H1 (cell line): ENCODE results near the gene SEC14L3. TPM values are rescaled to one million over a fixed set of nuclear protein-coding genes. Genes with fewer than 3 reads are reported as not detected.
"Not testable (repeated sequence)": the region's sequence is repeated elsewhere in the genome, so short reads cannot be mapped to it uniquely, and the experiment has no call there.

Source experiments
- CTCF ChIA-PET: fragments of 300-600 bp; sonication (Branson Sonifier 250); formaldehyde crosslinking; loops from one replicate; lab custom pipeline; 2021; ENCODE audit not compliant: partially characterized antibody; lab: Charles Lee
- POLR2A ChIA-PET: fragments of 300-600 bp; sonication (Branson Sonifier 250); formaldehyde crosslinking; loops from one replicate; lab custom pipeline; 2021; ENCODE audit warnings: inconsistent platforms; ENCODE audit not compliant: partially characterized antibody; lab: Charles Lee
- DNase-seq, 2 experiments: peaks; one replicate each; pipeline versions ENCODE4 v3.0.0 to v3.0.0-alpha.2; 2010 to 2022; ENCODE audit warnings: low spot score in 2 of 2, low read depth in 1 of 2, mixed read lengths in 1 of 2
- FAIRE-seq: peaks from 2 replicates; lab custom pipeline; 2011; peaks lifted over from hg19 to GRCh38; lab: Jason Lieb, UNC
- H2AFZ ChIP-seq: 2 replicates; pipeline ENCODE4 v1.8.1; 2012; ENCODE audit warnings: low read length, inconsistent platforms
- H2AK5ac ChIP-seq: 2 replicates; pipeline ENCODE4 v1.6.1; 2013; ENCODE audit warnings: low read depth, low read length
- H2BK120ac ChIP-seq: replicated peaks from 2 replicates; pipeline ENCODE3; 2013; ENCODE audit warnings: low read depth, low read length, inconsistent platforms
- H2BK12ac ChIP-seq: 2 replicates; pipeline ENCODE4 v1.6.1; 2013; ENCODE audit warnings: low read depth, low read length
- H2BK15ac ChIP-seq: 2 replicates; pipeline ENCODE4 v1.6.1; 2013; ENCODE audit warnings: low read length
- H2BK20ac ChIP-seq: 2 replicates; pipeline ENCODE4 v1.6.1; 2013; ENCODE audit warnings: low read length
- H2BK5ac ChIP-seq: 2 replicates; pipeline ENCODE4 v1.6.1; 2013; ENCODE audit warnings: low read depth, low read length
- H3K14ac ChIP-seq: 2 replicates; pipeline ENCODE4 v1.6.1; 2013; ENCODE audit warnings: inconsistent platforms; ENCODE audit not compliant: insufficient read length
- H3K18ac ChIP-seq: 2 replicates; pipeline ENCODE4 v1.6.1; 2013; ENCODE audit warnings: low read length; ENCODE audit errors: extremely low read depth
- H3K23ac ChIP-seq: 2 replicates; pipeline ENCODE4 v1.6.1; 2013; ENCODE audit warnings: inconsistent platforms; ENCODE audit not compliant: insufficient read length
- H3K23me2 ChIP-seq: 2 replicates; pipeline ENCODE4 v1.6.1; 2013; ENCODE audit warnings: low read depth, low read length
- H3K27ac ChIP-seq: 2 replicates; pipeline ENCODE4 v1.6.1; 2011; ENCODE audit warnings: low read depth, low read length, inconsistent platforms
- H3K27me3 ChIP-seq, 4 experiments: replicated peaks in 1 of 4; 1 replicate in 1 of 4; 2 replicates in 3 of 4; pipeline versions ENCODE4 v1.6.1 to v1.8.1; 2011 to 2013; ENCODE audit warnings: low read length in 3 of 4, mild to moderate bottlenecking in 3 of 4, inconsistent platforms in 2 of 4, mixed read lengths in 2 of 4, moderate library complexity in 1 of 4; ENCODE audit not compliant: control insufficient read depth in 3 of 4, insufficient read depth in 3 of 4; ENCODE audit errors: extremely low read depth in 1 of 4
- H3K36me3 ChIP-seq, 4 experiments: 2 replicates each; pipeline versions ENCODE4 v1.6.1 to v1.8.1; 2011 to 2013; ENCODE audit warnings: mild to moderate bottlenecking in 4 of 4, low read length in 3 of 4, moderate library complexity in 2 of 4, control low read depth in 1 of 4, inconsistent platforms in 1 of 4; ENCODE audit not compliant: insufficient read depth in 4 of 4, control insufficient read depth in 2 of 4
- H3K4ac ChIP-seq: replicated peaks from 2 replicates; pipeline ENCODE3; 2013; ENCODE audit warnings: low read length, low read depth, mixed read lengths, inconsistent platforms; ENCODE audit not compliant: insufficient read length
- H3K4me1 ChIP-seq, 4 experiments: replicated peaks in 1 of 4; 1 replicate in 1 of 4; 2 replicates in 3 of 4; pipeline versions ENCODE4 v1.6.1 to v1.8.1; 2011 to 2013; ENCODE audit warnings: low read length in 3 of 4, inconsistent platforms in 2 of 4, mixed read lengths in 1 of 4; ENCODE audit not compliant: insufficient read depth in 4 of 4, control insufficient read depth in 3 of 4
- H3K4me2 ChIP-seq, 2 experiments: 2 replicates each; pipeline versions ENCODE4 v1.6.1 to v1.8.1; 2011 to 2013; ENCODE audit warnings: low read depth in 2 of 2, low read length in 2 of 2, control low read depth in 1 of 2, inconsistent platforms in 1 of 2, mild to moderate bottlenecking in 1 of 2; ENCODE audit not compliant: insufficient read depth in 1 of 2
- H3K4me3 ChIP-seq, 4 experiments: fragments of 200-600, 300-600 bp in 1 of 4; sonication (generic), shearing (Covaris generic), sonication (Bioruptor Twin) in 1 of 4; 2 replicates each; pipeline versions ENCODE4 v1.5.1 to v1.8.1; 2011 to 2016; ENCODE audit warnings: low read length in 4 of 4, low read depth in 3 of 4, control low read depth in 2 of 4, inconsistent platforms in 2 of 4, mild to moderate bottlenecking in 2 of 4, mixed read lengths in 1 of 4, moderate library complexity in 1 of 4; ENCODE audit not compliant: insufficient read depth in 2 of 4; ENCODE audit errors: extremely low read depth in 1 of 4
- H3K56ac ChIP-seq: replicated peaks from 2 replicates; pipeline ENCODE3; 2013; ENCODE audit warnings: low read depth, mild to moderate bottlenecking, mixed read lengths, low read length, inconsistent platforms; ENCODE audit not compliant: insufficient read length
- H3K79me1 ChIP-seq: 2 replicates; pipeline ENCODE4 v1.6.1; 2013; ENCODE audit warnings: low read depth, low read length, control low read depth
- H3K79me2 ChIP-seq, 2 experiments: 2 replicates each; pipeline versions ENCODE4 v1.6.1 to v1.8.1; 2012 to 2013; ENCODE audit warnings: low read length in 2 of 2, mild to moderate bottlenecking in 2 of 2, inconsistent platforms in 1 of 2; ENCODE audit not compliant: insufficient read depth in 2 of 2, control insufficient read depth in 1 of 2
- H3K9ac ChIP-seq, 4 experiments: replicated peaks in 1 of 4; 1 replicate in 1 of 4; 2 replicates in 3 of 4; pipeline versions ENCODE4 v1.6.1 to v1.8.1; 2011 to 2013; ENCODE audit warnings: low read depth in 3 of 4, low read length in 3 of 4, control low read depth in 2 of 4, mild to moderate bottlenecking in 2 of 4, moderate library complexity in 2 of 4, inconsistent platforms in 1 of 4; ENCODE audit errors: extremely low read depth in 1 of 4
- H3K9me3 ChIP-seq, 2 experiments: 2 replicates each; pipeline versions ENCODE4 v1.6.1 to v1.8.1; 2012 to 2013; ENCODE audit warnings: mild to moderate bottlenecking in 2 of 2, moderate library complexity in 2 of 2, control low read depth in 1 of 2, inconsistent platforms in 1 of 2, low read depth in 1 of 2, low read length in 1 of 2, mixed read lengths in 1 of 2; ENCODE audit not compliant: insufficient read depth in 2 of 2
- H4K20me1 ChIP-seq, 2 experiments: replicated peaks in 1 of 2; 2 replicates each; pipeline versions ENCODE3 to v1.8.1; 2011 to 2013; ENCODE audit warnings: inconsistent platforms in 2 of 2, low read length in 2 of 2, mild to moderate bottlenecking in 1 of 2; ENCODE audit not compliant: insufficient read depth in 2 of 2, control insufficient read depth in 1 of 2
- H4K5ac ChIP-seq: 2 replicates; pipeline ENCODE4 v1.6.1; 2013; ENCODE audit warnings: low read length, low read depth, mixed read lengths, inconsistent platforms; ENCODE audit not compliant: insufficient read length
- H4K8ac ChIP-seq: 2 replicates; pipeline ENCODE4 v1.8.0; 2013; ENCODE audit warnings: mild to moderate bottlenecking, moderate library complexity, low read length, inconsistent platforms; ENCODE audit not compliant: insufficient read depth; ENCODE audit errors: extremely low read depth
- H4K91ac ChIP-seq: replicated peaks from 2 replicates; pipeline ENCODE3; 2013; ENCODE audit warnings: low read length, mixed read lengths, inconsistent platforms; ENCODE audit not compliant: insufficient read length
- WGBS, 2 experiments: shearing (Covaris generic) in 1 of 2; methylation state at CpG; one replicate each; pipeline versions ENCODE4 v1.1.6 to v1.1.7; 2013 to 2015; ENCODE audit warnings: low lambda C conversion rate in 2 of 2, mixed read lengths in 2 of 2, inconsistent platforms in 1 of 2, low coverage in 1 of 2, missing lambda C conversion rate in 1 of 2; ENCODE audit not compliant: insufficient replicate concordance in 2 of 2, insufficient coverage in 1 of 2, insufficient read length in 1 of 2; ENCODE audit errors: extremely low coverage in 1 of 2, missing lambda C conversion rate in 1 of 2; 5-methylcytosine and 5-hydroxymethylcytosine counted together
- polyA plus RNA-seq, 7 experiments: library from polyadenylated mRNA; depleted of rRNA in 3 of 7; stranded (reverse) in 5 of 7; unstranded in 2 of 7; fragments of >200 nt in 5 of 7; fragments of 200-250 nt in 2 of 7; gene quantifications; 1 replicate in 5 of 7; 2 replicates in 1 of 7; 4 replicates in 1 of 7; pipeline versions ENCODE4 v1.2.1 to v1.2.3, GENCODE V29; 2011 to 2013; ENCODE audit warnings: missing spikeins in 2 of 7, mixed read lengths in 2 of 7
- total RNA-seq: library from RNA; stranded (reverse); fragmentation: NEBNext Ultra II Directional; extraction: Animal tissue kit (Norgen Biotek cat#: 25700); gene quantifications from 2 replicates; pipeline ENCODE4 v1.2.1, GENCODE V29; 2021

The SEC14L3 gene
- total and polyA plus RNA-seq, 2 of the 8 experiments (the other 6 are each of a cell fraction or from before 2014, with no cell fraction given) = not detected

DNA sequence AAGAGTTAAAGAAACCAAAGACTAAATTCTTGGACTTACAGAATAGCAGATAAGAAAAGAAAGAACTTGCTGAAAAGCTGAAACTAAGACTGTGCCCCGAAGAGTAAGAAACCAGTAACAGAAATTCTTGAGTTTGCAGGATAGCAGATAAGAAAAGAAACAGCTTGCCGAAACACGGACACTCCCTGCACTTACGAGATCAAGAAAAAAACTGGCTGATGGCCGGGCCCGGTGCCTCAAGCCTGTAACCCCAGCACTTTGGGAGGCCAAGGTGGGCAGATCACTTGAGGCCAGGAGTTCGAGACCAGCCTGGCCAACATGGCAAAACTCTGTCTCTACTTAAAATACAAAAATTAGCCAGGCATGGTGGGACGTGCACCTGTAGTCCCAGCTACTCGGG, 20.3 kb downstream of the SEC14L3 start:
- not testable (repeated sequence) for H3K23ac ChIP-seq, H3K4me2 ChIP-seq, H3K23me2 ChIP-seq, H3K36me3 ChIP-seq, H3K27me3 ChIP-seq, H4K91ac ChIP-seq, H2BK15ac ChIP-seq, FAIRE-seq, H3K4ac ChIP-seq, H3K56ac ChIP-seq, H2BK120ac ChIP-seq, H2BK20ac ChIP-seq, H3K79me1 ChIP-seq, H2BK5ac ChIP-seq, H3K9me3 ChIP-seq, H3K79me2 ChIP-seq, H4K5ac ChIP-seq, H3K14ac ChIP-seq, H2AK5ac ChIP-seq, H2AFZ ChIP-seq, H3K27ac ChIP-seq, H3K9ac ChIP-seq, H3K4me1 ChIP-seq, H4K8ac ChIP-seq, H3K4me3 ChIP-seq, DNase-seq, H4K20me1 ChIP-seq, H3K18ac ChIP-seq, H2BK12ac ChIP-seq
- ChIA-PET CTCF (interaction anchor here (1.1 to 1.8 kb wide), 3 partner anchors 10 to 69 kb away, joined by 3 to 6 read pairs (median 4); no protein-coding TSS in a partner anchor), POLR2A (interaction anchor here (1.2 kb wide), 2 partner anchors 13 to 27 kb away, joined by 3 read pairs; no protein-coding TSS in a partner anchor)
- WGBS, 2 experiments = 96% methylated on average over 9 of the region's 9 CpGs; no CpG with 5 or more reads in 1 of the 2 experiments
